Activated CD4-positive, alpha-beta T cell treated with anti-CD3 and anti-CD28 coated beads, Interleukin-2, amount 50 U/mL, for 24 hours (primary cell): ENCODE data around the gene CHRDL2.
"Not testable (repeated sequence)": the region's sequence is repeated elsewhere in the genome, so short reads cannot be mapped to it uniquely, and the experiment has no call there.

Experiments used
- DNase-seq, 2 donors: peaks; one replicate each; pipeline ENCODE4 v3.0.0-alpha.2; 2020; ENCODE audit warnings: low read depth in 1 of 2, low spot score in 1 of 2

CHRDL2 gene, protein sequence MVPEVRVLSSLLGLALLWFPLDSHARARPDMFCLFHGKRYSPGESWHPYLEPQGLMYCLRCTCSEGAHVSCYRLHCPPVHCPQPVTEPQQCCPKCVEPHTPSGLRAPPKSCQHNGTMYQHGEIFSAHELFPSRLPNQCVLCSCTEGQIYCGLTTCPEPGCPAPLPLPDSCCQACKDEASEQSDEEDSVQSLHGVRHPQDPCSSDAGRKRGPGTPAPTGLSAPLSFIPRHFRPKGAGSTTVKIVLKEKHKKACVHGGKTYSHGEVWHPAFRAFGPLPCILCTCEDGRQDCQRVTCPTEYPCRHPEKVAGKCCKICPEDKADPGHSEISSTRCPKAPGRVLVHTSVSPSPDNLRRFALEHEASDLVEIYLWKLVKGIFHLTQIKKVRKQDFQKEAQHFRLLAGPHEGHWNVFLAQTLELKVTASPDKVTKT

DNA sequence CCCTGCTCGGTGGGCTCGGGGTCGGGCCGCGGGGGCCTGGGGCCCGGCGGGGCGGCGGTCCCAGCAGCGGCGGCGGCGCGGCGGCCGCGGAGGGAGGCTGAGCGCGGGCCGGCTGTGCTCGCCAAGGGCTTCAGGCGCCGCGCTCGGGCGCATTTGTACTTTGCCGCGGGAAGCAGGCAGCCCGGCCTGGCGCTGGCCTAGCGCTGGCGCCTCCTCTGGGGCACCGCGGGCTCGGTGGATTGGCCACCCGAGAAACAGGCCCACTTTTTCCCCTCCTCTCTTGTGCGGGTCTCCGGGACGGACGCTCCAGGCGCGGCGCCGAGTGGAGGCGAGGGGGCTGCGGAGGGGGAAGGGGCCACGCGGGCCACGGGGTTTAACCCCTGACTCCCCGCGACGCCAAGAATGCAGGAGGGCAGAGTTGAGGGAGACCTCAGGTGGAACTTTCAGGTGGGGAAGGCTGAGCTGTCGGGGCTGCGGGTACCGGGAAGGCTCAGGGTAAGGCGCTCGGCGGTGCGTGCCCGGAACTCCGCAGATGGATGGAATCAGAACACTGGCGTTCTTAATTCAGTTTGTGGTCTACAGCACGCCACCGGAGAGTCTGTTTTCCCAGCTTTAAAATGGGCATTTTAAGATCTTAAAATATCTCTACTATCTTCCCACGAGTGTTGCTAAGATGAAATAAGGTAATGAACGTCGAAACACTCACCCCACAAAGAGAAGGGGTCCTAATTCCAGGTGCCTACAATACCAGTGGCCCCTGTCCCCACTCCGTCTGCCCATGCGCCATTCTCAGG lies at the start of gene CHRDL2:
TSS of gene CHRDL2 (minus strand) at position 126 of the 794 bp plus-strand sequence. CDS start 538 bp downstream, outside the sequence.
- DNase-seq = no peak

- no peak for DNase-seq
Measured at GRCh38 chr11:74780248-74781005, 49.2 kb upstream of the CHRDL2 start.

GRCh38 chr11:74778581-74778980 lies 47.4 kb upstream of the CHRDL2 start:
- no peak for DNase-seq

DNA sequence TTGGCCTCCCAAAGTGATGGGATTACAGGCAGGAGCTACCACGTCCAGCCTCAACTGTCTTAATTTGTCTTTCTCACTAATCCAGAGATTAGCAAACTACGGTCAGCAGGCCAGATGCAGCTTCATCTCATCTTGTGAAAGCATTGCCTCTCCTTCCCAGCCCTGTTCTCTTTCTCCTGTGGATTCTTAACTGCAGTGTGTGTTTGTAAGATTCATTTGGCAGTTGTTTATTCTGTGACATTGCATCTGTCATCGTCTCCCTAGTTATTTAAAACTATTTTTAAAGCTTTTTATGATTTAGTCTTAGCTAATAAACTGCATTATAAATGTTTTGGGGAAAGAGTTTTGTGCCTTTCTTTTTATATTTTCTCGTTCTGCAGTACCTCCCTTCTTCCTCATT lies 46.7 kb upstream of the CHRDL2 start:
- DNase-seq = no peak

DNA sequence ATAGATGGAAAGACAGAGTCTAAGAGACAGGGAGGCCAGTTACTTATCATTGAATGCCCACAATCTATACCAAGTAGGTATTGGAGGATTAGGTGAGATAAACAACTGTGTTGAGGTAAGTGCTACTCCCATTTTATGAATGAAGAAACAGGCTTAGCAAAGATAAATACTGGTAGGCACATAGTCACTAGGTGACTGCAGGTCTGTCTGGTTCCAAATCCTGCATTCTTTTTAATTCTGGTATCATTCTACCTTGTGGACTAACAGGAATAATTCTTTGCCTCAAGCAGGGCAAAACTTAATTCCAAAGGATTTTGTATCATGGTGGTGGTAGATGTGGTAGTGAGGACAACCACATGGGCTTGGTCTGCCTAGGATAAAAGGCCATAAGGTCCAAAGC lies 45.8 kb upstream of the CHRDL2 start:
- DNase-seq = no peak

- no peak for DNase-seq
Measured at GRCh38 chr11:74776546-74776945, 45.3 kb upstream of the CHRDL2 start.

GRCh38 chr11:74775762-74776161 lies 44.5 kb upstream of the CHRDL2 start:
- DNase-seq = no peak

DNA sequence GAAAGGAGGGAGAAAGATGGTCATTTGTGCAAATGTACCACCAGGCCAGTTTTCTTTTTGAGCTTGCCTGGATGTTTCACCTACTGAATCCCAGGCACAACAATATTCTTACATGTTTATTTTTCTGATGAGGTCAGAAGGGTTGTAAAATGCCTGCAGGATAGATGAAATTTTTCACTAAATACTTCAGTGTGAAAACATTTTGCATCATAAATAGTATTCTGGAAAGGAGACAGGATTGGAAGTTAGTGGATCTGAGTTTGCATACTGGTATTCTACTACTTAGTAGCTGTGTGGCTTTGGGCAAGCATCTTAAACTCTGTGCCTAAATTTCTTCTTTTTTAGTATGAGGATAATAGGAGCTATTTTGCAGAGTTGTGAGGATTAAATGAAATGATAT lies 42.2 kb upstream of the CHRDL2 start:
- DNase-seq = no peak

DNA sequence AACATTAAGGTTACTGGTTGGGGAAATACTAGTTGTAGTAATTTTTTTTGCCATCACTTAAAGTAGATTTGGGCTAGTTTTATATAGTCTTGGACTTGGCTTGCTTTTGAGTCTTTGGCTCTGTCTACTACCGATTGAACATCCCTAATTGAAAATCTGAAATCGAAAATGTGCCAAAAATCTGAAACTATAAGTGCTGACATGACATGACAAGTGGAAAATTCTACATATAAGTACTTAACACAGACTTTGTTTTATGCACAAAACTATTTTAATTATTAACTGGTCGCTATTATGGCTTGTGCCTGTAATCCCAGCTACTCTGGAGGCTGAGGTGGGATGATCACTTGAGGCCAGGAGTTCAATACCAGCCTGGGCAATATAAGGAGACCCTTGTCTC lies 39.9 kb upstream of the CHRDL2 start:
- no peak for DNase-seq

GRCh38 chr11:74770456-74770855 lies 39.2 kb upstream of the CHRDL2 start:
- DNase-seq = no peak

GRCh38 chr11:74769055-74769707 lies 38.0 kb upstream of the CHRDL2 start:
- no peak for DNase-seq

GRCh38 chr11:74768172-74768651 lies 37.0 kb upstream of the CHRDL2 start:
- not testable (repeated sequence) for DNase-seq

DNA sequence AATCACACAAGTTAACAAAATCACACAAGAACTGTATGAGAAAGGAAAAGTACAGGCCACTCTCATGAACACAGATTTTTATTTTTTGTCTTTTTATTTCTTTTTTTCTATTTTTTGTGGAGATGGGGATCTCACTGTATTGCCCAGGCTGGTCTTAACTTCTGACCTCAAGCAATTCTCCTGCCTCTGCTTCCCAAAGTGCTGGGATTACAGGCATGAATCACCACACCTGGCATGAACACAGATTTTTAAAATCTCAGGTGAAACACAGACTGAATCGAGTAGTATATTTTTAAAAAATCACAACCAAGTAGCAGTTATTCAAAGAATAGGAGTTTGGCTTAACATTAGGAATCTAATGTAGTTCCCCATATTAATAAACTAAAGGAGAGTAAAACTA lies 35.7 kb upstream of the CHRDL2 start:
- no peak for DNase-seq

- no peak for DNase-seq
Measured at GRCh38 chr11:74756571-74756970, 25.3 kb upstream of the CHRDL2 start.

DNA sequence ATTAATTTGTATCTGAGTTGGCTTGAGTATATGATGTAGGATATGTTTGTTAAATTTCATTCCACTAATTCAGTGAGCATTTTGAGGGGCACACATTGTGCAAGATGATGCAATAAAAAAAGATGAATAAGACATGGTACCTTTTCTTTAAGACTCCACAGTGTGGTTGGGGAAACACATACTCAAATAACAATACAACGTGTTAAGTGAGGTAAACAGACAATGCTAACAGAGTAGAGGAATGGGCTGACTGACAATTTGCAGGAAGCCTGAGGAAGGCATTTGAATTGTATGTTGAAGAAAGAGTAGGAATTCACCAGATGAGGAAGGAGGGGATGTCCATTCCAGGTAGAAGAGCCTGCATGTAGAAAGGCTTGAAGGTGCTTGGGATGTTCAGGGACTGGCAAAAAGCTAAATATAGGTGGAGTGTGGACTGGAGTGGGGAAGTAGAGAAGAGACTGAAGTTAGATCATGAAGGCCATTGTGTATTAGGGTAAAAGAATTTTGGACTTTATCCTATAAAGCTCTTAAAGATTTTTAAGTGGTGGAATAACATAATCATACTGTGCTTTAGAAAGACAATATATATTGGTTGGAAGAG lies 24.3 kb upstream of the CHRDL2 start:
- no peak for DNase-seq

DNA sequence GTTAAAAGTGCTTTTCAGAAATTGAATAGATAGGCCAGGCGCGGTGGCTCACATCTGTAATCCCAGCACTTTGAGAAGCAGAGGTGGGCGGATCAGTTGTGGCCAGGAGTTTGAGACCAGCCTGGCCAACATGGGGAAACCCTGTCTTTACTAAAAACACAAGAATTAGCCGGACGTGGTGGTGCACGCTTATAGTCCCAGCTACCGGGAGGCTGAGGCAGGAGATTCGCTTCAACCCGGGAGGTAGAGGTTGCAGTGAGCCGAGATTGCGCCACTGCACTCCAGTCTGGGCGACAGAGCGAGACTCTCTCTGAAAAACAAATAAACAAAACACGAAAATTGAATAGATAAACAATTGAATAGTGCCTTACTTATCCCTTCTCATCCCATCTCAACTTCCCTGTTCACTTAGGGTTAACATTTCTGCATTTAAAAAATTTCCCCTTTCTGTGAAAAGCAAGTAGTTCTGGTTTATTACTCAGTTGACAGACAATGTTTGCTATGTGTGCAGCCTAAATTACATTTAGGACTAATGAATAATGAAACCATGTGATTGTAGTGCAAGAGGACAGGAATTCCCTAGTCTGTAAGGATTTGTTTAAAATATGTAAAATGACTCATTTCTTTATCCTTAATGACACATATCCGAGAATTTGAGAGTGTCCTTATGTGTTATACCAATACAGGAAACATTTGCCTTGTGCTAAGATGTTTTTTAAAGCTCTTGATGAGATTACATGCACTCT lies 23.5 kb upstream of the CHRDL2 start:
- no peak for DNase-seq

GRCh38 chr11:74751303-74751702 lies 20.1 kb upstream of the CHRDL2 start:
- DNase-seq = no peak

- not testable (repeated sequence) for DNase-seq
Measured at GRCh38 chr11:74750598-74750997, 19.4 kb upstream of the CHRDL2 start.

DNA sequence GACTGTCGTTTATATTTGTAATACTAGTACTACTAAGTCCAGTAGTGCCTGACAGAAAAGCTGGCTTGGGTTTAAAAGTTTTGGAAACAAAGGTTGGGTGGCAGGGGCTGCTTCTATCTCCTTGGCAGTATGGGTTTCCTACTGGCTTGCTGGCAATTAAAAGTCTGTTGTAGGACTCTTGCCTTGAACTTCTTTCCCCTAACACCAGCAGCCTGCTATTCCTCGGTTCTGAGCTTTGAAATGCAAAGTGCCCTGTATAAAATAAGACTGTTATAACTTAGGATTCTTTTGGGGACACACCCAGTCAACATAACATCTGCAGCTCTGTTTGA lies 18.7 kb upstream of the CHRDL2 start:
- no peak for DNase-seq
